ENCODE measurements around the gene HSPA4L. TPM values are rescaled to one million over a fixed set of nuclear protein-coding genes. Genes with fewer than 3 reads are reported as not detected.

The HSPA4L gene
- 13.2 TPM for polyA plus RNA-seq (2012; ENCODE audit: low read depth, missing spikeins)

DNA sequence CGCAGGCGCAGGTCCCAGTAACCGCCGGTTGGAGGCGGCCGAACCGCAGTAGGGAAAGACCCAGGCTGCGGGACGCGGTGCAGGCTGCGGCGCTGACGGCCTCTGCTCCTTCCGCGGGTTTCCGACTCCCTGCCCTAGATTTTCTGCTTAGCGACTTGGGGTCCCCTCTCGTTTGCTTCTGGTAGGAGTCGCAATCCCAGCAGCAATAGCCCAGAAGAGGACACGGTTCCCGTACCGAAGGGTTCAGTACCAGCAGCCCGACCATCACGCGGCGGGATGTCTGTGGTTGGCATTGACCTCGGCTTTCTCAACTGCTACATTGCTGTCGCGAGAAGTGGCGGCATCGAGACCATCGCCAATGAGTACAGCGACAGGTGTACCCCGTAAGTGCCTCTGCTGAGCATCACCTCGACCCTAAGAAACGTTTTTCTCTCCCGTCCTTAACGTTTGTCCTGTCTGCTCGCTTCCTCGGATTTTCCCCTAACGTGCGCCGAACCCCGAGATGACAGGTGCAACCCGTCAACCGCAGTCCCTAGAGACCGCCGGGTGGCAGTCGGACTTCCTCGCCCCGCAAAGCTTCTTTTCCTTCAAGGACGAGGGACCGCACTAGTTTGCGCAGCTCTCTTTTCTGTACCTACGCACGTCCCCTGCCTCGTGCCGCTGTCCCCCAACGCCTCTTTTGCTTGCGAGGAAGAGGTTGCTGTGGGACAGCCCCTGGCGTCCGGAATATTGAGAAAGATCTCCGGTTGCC lies at the start of gene HSPA4L:
Gene HSPA4L, plus strand, starts transcription at position 48 of the 751 bp plus-strand sequence. Its CDS starts 229 bp downstream, at position 277.
- TF ChIP-seq POU2F2 (IDR thresholded peaks at IDR 0.05; ENCODE audit: low read depth, low read length): peak; percentile 69
- TF ChIP-seq SPI1 (IDR thresholded peaks at IDR 0.05; ENCODE audit: low read depth, low read length): no peak
- TF ChIP-seq POLR2AphosphoS5 (IDR thresholded peaks at IDR 0.05; ENCODE audit: low read depth, low read length): peak; percentile 73
- no peak for TF ChIP-seq PAX5 (IDR thresholded peaks at IDR 0.05; ENCODE audit: insufficient read depth, low read length, severe bottlenecking)
- peak; percentile 75 for TF ChIP-seq POLR2A (IDR thresholded peaks at IDR 0.05; ENCODE audit: low read depth, low read length)
- peak; percentile 49; the same call in 1 of the 2 replicates for TF ChIP-seq TAF1 (IDR thresholded peaks at IDR 0.05; ENCODE audit: low read depth, low read length)
- no peak for FAIRE-seq
- DNase-seq (ENCODE audit: insufficient read length, low spot score): peak; percentile 25

DNA sequence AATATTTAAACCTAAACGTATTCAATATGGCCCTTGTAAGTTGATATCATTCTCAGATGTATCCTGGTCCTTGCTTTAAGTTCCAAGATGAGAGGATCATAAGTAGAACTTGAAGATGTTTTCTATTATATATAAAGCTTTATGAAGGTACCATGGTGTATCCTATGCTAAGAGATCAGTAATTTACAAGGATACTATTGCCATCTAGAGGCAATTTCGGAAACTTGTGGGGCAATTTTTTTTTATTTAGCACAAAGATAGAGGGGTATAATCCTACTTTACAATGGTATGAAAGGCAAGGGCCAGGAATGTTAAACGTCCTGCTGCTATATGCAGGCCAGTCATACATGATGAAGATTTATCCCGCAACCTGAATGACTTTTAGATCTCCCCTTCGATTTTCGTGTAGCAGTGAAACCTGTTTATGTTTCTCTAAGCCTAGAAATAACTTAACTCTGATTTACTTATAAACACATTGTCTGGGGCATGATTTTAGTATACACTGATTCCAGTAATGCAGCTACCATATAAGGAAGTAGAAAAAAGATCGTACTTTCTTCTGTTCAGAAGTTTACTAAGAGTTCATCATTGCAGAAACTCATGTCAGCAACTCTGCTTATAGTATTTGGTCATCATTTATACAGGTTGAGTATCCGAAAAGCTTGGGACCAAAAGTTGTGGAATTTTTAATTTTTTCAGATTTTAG lies 49.3 kb upstream of the HSPA4L start:
- FAIRE-seq (no peak), DNase-seq (ENCODE audit: insufficient read length, low spot score) (peak; percentile 25)
- TF ChIP-seq POU2F2 (IDR thresholded peaks at IDR 0.05; ENCODE audit: low read depth, low read length): no peak
- TF ChIP-seq POLR2AphosphoS5 (IDR thresholded peaks at IDR 0.05; ENCODE audit: low read depth, low read length): no peak
- no peak for TF ChIP-seq PAX5 (IDR thresholded peaks at IDR 0.05; ENCODE audit: insufficient read depth, low read length, severe bottlenecking)
- no peak for TF ChIP-seq SPI1 (IDR thresholded peaks at IDR 0.05; ENCODE audit: low read depth, low read length)
- TF ChIP-seq TAF1 (IDR thresholded peaks at IDR 0.05; ENCODE audit: low read depth, low read length): no peak
- no peak for TF ChIP-seq POLR2A (IDR thresholded peaks at IDR 0.05; ENCODE audit: low read depth, low read length)

DNA sequence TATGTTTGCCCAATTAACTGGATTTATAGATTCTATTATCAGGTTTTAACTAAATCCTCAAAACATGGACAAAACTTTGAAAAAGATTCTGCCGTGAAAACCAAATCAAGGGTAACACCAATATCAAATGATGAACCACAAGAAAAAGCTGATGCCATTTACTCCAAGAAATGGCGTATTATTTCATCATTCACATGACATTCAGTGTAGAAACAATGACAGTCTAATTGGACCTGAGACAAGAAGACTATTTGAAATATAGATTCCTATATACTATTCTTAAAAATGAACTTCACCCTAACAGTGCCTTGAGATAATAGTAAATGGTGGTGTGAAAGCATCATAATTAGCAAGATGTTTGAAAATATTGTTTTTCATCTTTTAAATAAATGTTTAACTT lies 47.1 kb upstream of the HSPA4L start:
- DNase-seq (ENCODE audit: insufficient read length, low spot score) (no peak), FAIRE-seq (no peak)
- TF ChIP-seq SPI1 (IDR thresholded peaks at IDR 0.05; ENCODE audit: low read depth, low read length) (no peak), POLR2A (IDR thresholded peaks at IDR 0.05; ENCODE audit: low read depth, low read length) (no peak), POU2F2 (IDR thresholded peaks at IDR 0.05; ENCODE audit: low read depth, low read length) (no peak)

DNA sequence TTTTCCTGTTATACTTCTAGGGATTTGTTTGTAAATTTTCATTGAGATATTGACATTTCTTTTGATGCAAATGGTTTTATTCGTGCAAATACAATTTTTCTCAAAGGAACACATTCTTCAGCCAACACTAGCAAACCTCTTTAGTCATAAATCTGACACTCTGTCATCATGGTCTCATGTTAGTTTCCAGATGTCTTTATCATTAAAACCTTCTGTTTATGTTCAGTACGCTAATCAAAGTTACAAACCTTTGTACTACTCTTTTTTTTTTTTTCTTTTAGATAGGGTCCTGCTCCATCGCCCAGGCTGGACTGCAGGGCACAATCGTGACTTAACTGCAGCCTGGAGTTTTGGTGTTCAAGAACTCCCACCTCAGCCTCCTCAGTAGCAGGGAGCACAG lies 44.8 kb upstream of the HSPA4L start:
- DNase-seq (ENCODE audit: insufficient read length, low spot score) (no peak), FAIRE-seq (no peak)
- TF ChIP-seq POLR2A (IDR thresholded peaks at IDR 0.05; ENCODE audit: low read depth, low read length) (no peak), SPI1 (IDR thresholded peaks at IDR 0.05; ENCODE audit: low read depth, low read length) (no peak), POLR2AphosphoS5 (IDR thresholded peaks at IDR 0.05; ENCODE audit: low read depth, low read length) (no peak), TAF1 (IDR thresholded peaks at IDR 0.05; ENCODE audit: low read depth, low read length) (no peak), PAX5 (IDR thresholded peaks at IDR 0.05; ENCODE audit: insufficient read depth, low read length, severe bottlenecking) (no peak), POU2F2 (IDR thresholded peaks at IDR 0.05; ENCODE audit: low read depth, low read length) (no peak)

GRCh38 chr4:127741247-127741646 lies 40.9 kb upstream of the HSPA4L start:
- FAIRE-seq (no peak), DNase-seq (ENCODE audit: insufficient read length, low spot score) (no peak)
- TF ChIP-seq TAF1 (IDR thresholded peaks at IDR 0.05; ENCODE audit: low read depth, low read length) (no peak), SPI1 (IDR thresholded peaks at IDR 0.05; ENCODE audit: low read depth, low read length) (no peak), POLR2AphosphoS5 (IDR thresholded peaks at IDR 0.05; ENCODE audit: low read depth, low read length) (no peak), PAX5 (IDR thresholded peaks at IDR 0.05; ENCODE audit: insufficient read depth, low read length, severe bottlenecking) (no peak), POLR2A (IDR thresholded peaks at IDR 0.05; ENCODE audit: low read depth, low read length) (no peak), POU2F2 (IDR thresholded peaks at IDR 0.05; ENCODE audit: low read depth, low read length) (no peak)

- DNase-seq (ENCODE audit: insufficient read length, low spot score) (no peak), FAIRE-seq (no peak)
- TF ChIP-seq POLR2AphosphoS5 (IDR thresholded peaks at IDR 0.05; ENCODE audit: low read depth, low read length): no peak
- no peak for TF ChIP-seq PAX5 (IDR thresholded peaks at IDR 0.05; ENCODE audit: insufficient read depth, low read length, severe bottlenecking)
- TF ChIP-seq POU2F2 (IDR thresholded peaks at IDR 0.05; ENCODE audit: low read depth, low read length): no peak
- no peak for TF ChIP-seq SPI1 (IDR thresholded peaks at IDR 0.05; ENCODE audit: low read depth, low read length)
- TF ChIP-seq POLR2A (IDR thresholded peaks at IDR 0.05; ENCODE audit: low read depth, low read length): no peak
- no peak for TF ChIP-seq TAF1 (IDR thresholded peaks at IDR 0.05; ENCODE audit: low read depth, low read length)
Observed at GRCh38 chr4:127747883-127748282, 34.2 kb upstream of the HSPA4L start.

GRCh38 chr4:127748957-127749356 lies 33.2 kb upstream of the HSPA4L start:
- no peak for FAIRE-seq
- no peak for DNase-seq (ENCODE audit: insufficient read length, low spot score)
- TF ChIP-seq PAX5 (IDR thresholded peaks at IDR 0.05; ENCODE audit: insufficient read depth, low read length, severe bottlenecking) (no peak), TAF1 (IDR thresholded peaks at IDR 0.05; ENCODE audit: low read depth, low read length) (no peak), POLR2A (IDR thresholded peaks at IDR 0.05; ENCODE audit: low read depth, low read length) (no peak), POLR2AphosphoS5 (IDR thresholded peaks at IDR 0.05; ENCODE audit: low read depth, low read length) (no peak), SPI1 (IDR thresholded peaks at IDR 0.05; ENCODE audit: low read depth, low read length) (no peak), POU2F2 (IDR thresholded peaks at IDR 0.05; ENCODE audit: low read depth, low read length) (no peak)

- FAIRE-seq: no peak
- TF ChIP-seq SPI1 (IDR thresholded peaks at IDR 0.05; ENCODE audit: low read depth, low read length) (no peak), POU2F2 (IDR thresholded peaks at IDR 0.05; ENCODE audit: low read depth, low read length) (no peak), PAX5 (IDR thresholded peaks at IDR 0.05; ENCODE audit: insufficient read depth, low read length, severe bottlenecking) (no peak), POLR2A (IDR thresholded peaks at IDR 0.05; ENCODE audit: low read depth, low read length) (no peak), POLR2AphosphoS5 (IDR thresholded peaks at IDR 0.05; ENCODE audit: low read depth, low read length) (no peak), TAF1 (IDR thresholded peaks at IDR 0.05; ENCODE audit: low read depth, low read length) (no peak)
- DNase-seq (ENCODE audit: insufficient read length, low spot score): no peak
Observed at GRCh38 chr4:127756906-127757305, 25.2 kb upstream of the HSPA4L start.

- TF ChIP-seq SPI1 (IDR thresholded peaks at IDR 0.05; ENCODE audit: low read depth, low read length) (peak; percentile 58), POLR2A (IDR thresholded peaks at IDR 0.05; ENCODE audit: low read depth, low read length) (no peak)
- no peak for FAIRE-seq
- no peak for DNase-seq (ENCODE audit: insufficient read length, low spot score)
Observed at GRCh38 chr4:127759228-127759820, 22.8 kb upstream of the HSPA4L start.
